CD4-positive, CD25-positive, alpha-beta regulatory T cell (primary cell): ENCODE measurements around the gene OGFOD3. TPM values are rescaled to one million over a fixed set of nuclear protein-coding genes. Genes with fewer than 3 reads are reported as not detected.
"Not testable (repeated sequence)": the region's sequence is repeated elsewhere in the genome, so short reads cannot be mapped to it uniquely, and the experiment has no call there.

Experiments
- ATAC-seq, 2 donors: fragments of 150-1000 bp; cut with Tn5 transposase; one replicate each; pipeline ENCODE4 v1.10.0; 2021; ENCODE audit warnings: low read depth in 2 of 2, moderate number of reproducible peaks in 2 of 2, moderate library complexity in 1 of 2
- DNase-seq, 3 donors: peaks; one replicate each; pipeline versions ENCODE4 v3.0.0 to v3.0.0-alpha.2; 2012 to 2022; ENCODE audit warnings: mixed read lengths in 1 of 3
- H3K27ac ChIP-seq: one replicate; pipeline ENCODE4 v1.7.0; 2013; ENCODE audit warnings: mild to moderate bottlenecking, low read length; ENCODE audit not compliant: insufficient read depth, poor library complexity, severe bottlenecking
- H3K27me3 ChIP-seq: one replicate; pipeline ENCODE4 v1.7.0; 2013; ENCODE audit warnings: low read length; ENCODE audit not compliant: control insufficient read depth, insufficient read depth
- H3K36me3 ChIP-seq: one replicate; pipeline ENCODE4 v1.7.0; 2013; ENCODE audit warnings: mild to moderate bottlenecking, low read length, moderate library complexity; ENCODE audit not compliant: control insufficient read depth, insufficient read depth
- H3K4me1 ChIP-seq: 2 replicates; pipeline ENCODE4 v1.7.0; 2013; ENCODE audit warnings: mild to moderate bottlenecking, low read length; ENCODE audit not compliant: insufficient read depth, control insufficient read depth, poor library complexity, severe bottlenecking
- H3K4me3 ChIP-seq: one replicate; pipeline ENCODE4 v1.7.0; 2013; ENCODE audit warnings: low read depth, mild to moderate bottlenecking, low read length, moderate library complexity
- H3K9me3 ChIP-seq, 2 experiments: 1 replicate in 1 of 2; 2 replicates in 1 of 2; pipeline ENCODE4 v1.7.0; 2013; ENCODE audit warnings: low read length in 2 of 2, mild to moderate bottlenecking in 1 of 2, moderate library complexity in 1 of 2; ENCODE audit not compliant: control insufficient read depth in 2 of 2
- H3K27ac Mint-ChIP-seq, 3 donors: one replicate each; pipeline ENCODE4 v1.8.0; 2020 to 2022; ENCODE audit warnings: mild to moderate bottlenecking in 3 of 3, mixed read lengths in 3 of 3, moderate library complexity in 2 of 3
- H3K27me3 Mint-ChIP-seq: one replicate; pipeline ENCODE4 v1.8.0; 2022; ENCODE audit warnings: mild to moderate bottlenecking, mixed read lengths
- H3K36me3 Mint-ChIP-seq: one replicate; pipeline ENCODE4 v1.8.0; 2020; ENCODE audit warnings: mixed read lengths
- H3K4me1 Mint-ChIP-seq, 4 donors: one replicate each; pipeline ENCODE4 v1.8.0; 2020 to 2022; ENCODE audit warnings: mixed read lengths in 4 of 4, mild to moderate bottlenecking in 1 of 4
- H3K4me3 Mint-ChIP-seq, 4 donors: one replicate each; pipeline ENCODE4 v1.8.0; 2020 to 2022; ENCODE audit warnings: mild to moderate bottlenecking in 4 of 4, mixed read lengths in 4 of 4, moderate library complexity in 3 of 4
- H3K9me3 Mint-ChIP-seq, 7 donors: one replicate each; pipeline ENCODE4 v1.8.0; 2020 to 2022; ENCODE audit warnings: mixed read lengths in 7 of 7, mild to moderate bottlenecking in 3 of 7, moderate library complexity in 2 of 7
- polyA plus RNA-seq, 4 donors: library from polyadenylated mRNA; unstranded; fragments of 300-500 nt; fragmentation: Illumina TruSeq; gene quantifications; one replicate each; pipeline ENCODE4 v1.2.3, GENCODE V29; 2021
- total RNA-seq: library from RNA; stranded (reverse); gene quantifications from one replicate; pipeline ENCODE4 v1.2.3, GENCODE V29; 2022

OGFOD3 gene
- total RNA-seq: 13.9 TPM
- 10 to 100 TPM; 20.5 to 32.9 (median 24.6) TPM for polyA plus RNA-seq

- Histone ChIP-seq H3K9me3 (no peaks in the 10 kb centered on the region), H3K36me3 (peaks cover 3% of the 10 kb centered on the region), H3K27ac (peak within 1 kb of the TSS; percentile 78), H3K27me3 (no peaks in the 10 kb centered on the region), H3K4me1 (peaks cover 29% of the 10 kb centered on the region), H3K4me3 (peak within 1 kb of the TSS; percentile 93)
- Mint-ChIP-seq H3K4me3 (peak within 1 kb of the TSS; percentile 83 to 94 (median 86)), H3K27ac (peak within 1 kb of the TSS; percentile 62 to 90 (median 77)), H3K27me3 (no peaks in the 10 kb centered on the region), H3K4me1 (peaks cover 15 to 29% (median 18%) of the 10 kb centered on the region in 4 donors), H3K9me3 (no peaks in the 10 kb centered on the region), H3K36me3 (peaks cover 16% of the 10 kb centered on the region)
- peak; percentile 81 to 92 (median 90) for DNase-seq
- peak; percentile 86 to 87 for ATAC-seq
Measured at GRCh38 chr17:82418001-82418986, at the start of gene OGFOD3, which contains the start of gene HEXD. Gene OGFOD3, minus strand, starts transcription at chr17:82418586. Its CDS starts 101 bp downstream, at chr17:82418485. Gene HEXD, plus strand, starts transcription at chr17:82418347. Its CDS starts 1,453 bp downstream, at chr17:82419800.

- Histone ChIP-seq H3K4me3 (no peak overlapping the region), H3K9me3 (no peaks in the 10 kb centered on the region), H3K36me3 (peaks cover 75% of the 10 kb centered on the region), H3K27ac (no peak overlapping the region), H3K4me1 (no peaks in the 10 kb centered on the region), H3K27me3 (no peaks in the 10 kb centered on the region)
- no peak for ATAC-seq
- Mint-ChIP-seq H3K27me3 (no peaks in the 10 kb centered on the region), H3K27ac (peak overlapping the region in 1 of 3 donors; percentile 56), H3K36me3 (peaks cover 51% of the 10 kb centered on the region), H3K4me1 (peaks cover 5 to 24% (median 11%) of the 10 kb centered on the region in 4 donors), H3K9me3 (no peaks in the 10 kb centered on the region), H3K4me3 (no peak overlapping the region)
- DNase-seq: peak in 1 of 3 donors; percentile 78
Measured at GRCh38 chr17:82465023-82465603, 46.7 kb upstream of the OGFOD3 start.

GRCh38 chr17:82464567-82464929 is 46.2 kb upstream of the OGFOD3 start:
- no peak overlapping the region for H3K4me3 Mint-ChIP-seq
- Histone ChIP-seq H3K4me3 (no peak overlapping the region), H3K4me1 (peaks cover 2% of the 10 kb centered on the region), H3K9me3 (no peaks in the 10 kb centered on the region), H3K36me3 (peaks cover 71% of the 10 kb centered on the region), H3K27me3 (no peaks in the 10 kb centered on the region), H3K27ac (no peak overlapping the region)
- ATAC-seq (no peak), DNase-seq (no peak)
- H3K4me1 Mint-ChIP-seq: peaks cover 5 to 28% (median 12%) of the 10 kb centered on the region in 4 donors
- H3K27ac Mint-ChIP-seq: peak overlapping the region in 1 of 3 donors; percentile 56
- no peaks in the 10 kb centered on the region for H3K27me3 Mint-ChIP-seq
- peaks cover 49% of the 10 kb centered on the region for H3K36me3 Mint-ChIP-seq
- no peaks in the 10 kb centered on the region for H3K9me3 Mint-ChIP-seq

DNA sequence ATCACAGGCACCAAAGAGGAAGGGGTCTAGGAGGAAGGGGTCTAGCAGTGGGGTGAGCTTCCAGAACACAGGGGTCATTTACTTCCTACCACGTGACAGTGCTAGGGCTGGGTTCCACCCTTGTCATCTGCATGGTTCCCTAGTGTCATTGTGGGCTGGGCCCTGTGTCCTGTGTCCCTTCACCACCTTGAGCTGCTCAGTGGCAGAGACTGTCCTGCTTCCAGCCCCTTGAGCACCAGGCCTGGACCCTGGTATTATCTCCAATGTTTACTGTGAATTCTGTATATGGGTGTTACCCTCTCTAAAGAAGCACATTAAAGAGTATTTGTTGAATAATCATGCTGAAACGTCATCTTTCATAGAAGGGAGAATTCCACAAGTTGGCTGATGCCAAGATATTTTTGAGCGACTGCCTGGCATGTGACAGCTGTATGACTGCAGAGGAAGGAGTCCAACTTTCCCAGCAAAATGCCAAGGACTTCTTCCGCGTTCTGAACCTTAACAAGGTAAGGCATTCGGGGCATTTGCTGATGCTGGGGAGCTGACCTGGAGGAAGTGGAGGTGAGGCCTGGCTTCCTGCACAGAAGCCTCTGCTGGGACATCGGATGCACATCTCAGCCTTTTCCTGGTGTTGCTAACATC is 45.7 kb upstream of the OGFOD3 start:
- Mint-ChIP-seq H3K36me3 (peaks cover 45% of the 10 kb centered on the region), H3K4me1 (peaks cover 5 to 33% (median 14%) of the 10 kb centered on the region in 4 donors), H3K9me3 (no peaks in the 10 kb centered on the region), H3K27ac (no peak overlapping the region), H3K4me3 (peak overlapping the region in 2 of 4 donors; percentile 8 to 52), H3K27me3 (no peaks in the 10 kb centered on the region)
- no peak overlapping the region for H3K4me3 ChIP-seq
- ATAC-seq: no peak
- no peak overlapping the region for H3K27ac ChIP-seq
- H3K4me1 ChIP-seq: peaks cover 7% of the 10 kb centered on the region
- H3K36me3 ChIP-seq: peaks cover 68% of the 10 kb centered on the region
- H3K27me3 ChIP-seq: no peaks in the 10 kb centered on the region
- no peaks in the 10 kb centered on the region for H3K9me3 ChIP-seq
- DNase-seq: no peak

DNA sequence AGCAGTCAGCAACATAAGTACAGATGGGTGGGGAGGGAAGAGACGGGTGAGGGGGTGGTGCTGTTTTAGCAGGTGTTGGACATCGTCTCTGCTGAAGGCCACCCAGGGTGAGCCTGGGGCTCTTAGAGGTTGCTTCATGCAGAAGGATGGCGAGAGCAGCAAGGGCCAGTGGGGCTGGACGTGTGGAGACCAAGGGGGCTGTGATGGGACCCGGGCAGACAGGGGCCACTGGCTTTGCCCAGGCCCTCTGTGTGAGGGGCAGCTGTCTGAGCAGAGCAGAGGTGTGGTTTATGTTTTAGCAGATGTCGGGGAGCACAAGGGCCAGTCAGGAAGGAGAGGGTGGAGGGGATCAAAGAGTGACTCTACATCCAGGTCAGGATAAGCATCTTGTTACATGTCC is 45.0 kb upstream of the OGFOD3 start:
- Histone ChIP-seq H3K4me3 (no peak overlapping the region), H3K9me3 (no peaks in the 10 kb centered on the region), H3K27ac (no peak overlapping the region), H3K27me3 (no peaks in the 10 kb centered on the region), H3K4me1 (peaks cover 9% of the 10 kb centered on the region), H3K36me3 (peaks cover 61% of the 10 kb centered on the region)
- DNase-seq: no peak
- Mint-ChIP-seq H3K27ac (no peak overlapping the region), H3K27me3 (no peaks in the 10 kb centered on the region), H3K4me1 (peaks cover 5 to 35% (median 13%) of the 10 kb centered on the region in 4 donors), H3K36me3 (peaks cover 38% of the 10 kb centered on the region), H3K9me3 (peaks cover 0 to under 1% (median 0%) of the 10 kb centered on the region in 7 donors), H3K4me3 (peak overlapping the region in 2 of 4 donors; percentile 8 to 52)
- ATAC-seq: no peak

DNA sequence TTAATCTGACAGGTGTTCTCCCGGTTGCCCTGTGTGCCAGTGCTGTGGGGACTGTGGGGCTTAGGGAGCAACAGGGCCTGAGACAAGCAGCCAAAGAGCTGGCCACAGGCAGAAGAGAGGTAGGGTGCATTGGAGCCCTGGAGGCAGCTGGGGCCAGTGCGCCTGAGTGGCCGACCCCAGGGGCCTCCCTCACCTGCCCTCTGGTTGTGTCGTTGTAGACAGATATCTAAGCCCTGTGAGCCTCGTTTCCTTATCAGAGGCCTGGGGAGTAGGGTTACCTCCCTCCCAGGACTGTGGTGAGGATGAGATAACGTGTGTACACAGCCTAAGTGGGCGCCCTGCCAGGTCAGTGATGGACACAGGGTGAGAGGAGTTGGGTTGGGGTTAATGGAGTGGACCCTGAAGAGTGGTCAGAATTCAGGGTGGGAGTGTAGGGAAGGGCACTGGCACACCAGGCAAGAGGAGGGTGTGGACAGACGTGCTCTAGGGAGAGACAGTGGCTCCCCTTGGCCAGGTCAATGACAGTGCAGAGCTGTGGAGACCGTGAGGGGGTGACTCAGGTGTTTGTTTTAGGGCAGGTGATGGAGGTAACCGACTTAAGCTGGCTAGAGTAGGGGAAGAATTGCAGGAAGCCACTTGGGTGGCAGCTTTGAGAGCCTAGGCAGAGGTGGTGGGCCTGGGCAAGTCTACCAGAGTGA is 43.6 kb upstream of the OGFOD3 start:
- H3K27ac ChIP-seq: no peak overlapping the region
- no peaks in the 10 kb centered on the region for H3K9me3 ChIP-seq
- no peaks in the 10 kb centered on the region for H3K27me3 ChIP-seq
- DNase-seq (no peak), ATAC-seq (no peak)
- H3K4me3 ChIP-seq: no peak overlapping the region
- H3K36me3 ChIP-seq: peaks cover 53% of the 10 kb centered on the region
- Mint-ChIP-seq H3K27ac (peak overlapping the region in 1 of 3 donors; percentile 59), H3K36me3 (peaks cover 41% of the 10 kb centered on the region), H3K27me3 (no peaks in the 10 kb centered on the region), H3K9me3 (peaks cover 0 to 1% (median 0%) of the 10 kb centered on the region in 7 donors), H3K4me3 (peak overlapping the region in 3 of 4 donors; percentile 22 to 60 (median 56)), H3K4me1 (peaks cover 11 to 45% (median 21%) of the 10 kb centered on the region in 4 donors)
- H3K4me1 ChIP-seq: peaks cover 17% of the 10 kb centered on the region

- Histone ChIP-seq H3K4me3 (peak overlapping the region; percentile 6), H3K4me1 (peaks cover 18% of the 10 kb centered on the region), H3K36me3 (peaks cover 37% of the 10 kb centered on the region)
- H3K9me3 ChIP-seq, ATAC-seq, H3K27ac ChIP-seq, H3K27me3 ChIP-seq, H3K9me3 Mint-ChIP-seq, H3K27me3 Mint-ChIP-seq, DNase-seq, H3K27ac Mint-ChIP-seq: not testable (repeated sequence)
- H3K36me3 Mint-ChIP-seq: peaks cover 30% of the 10 kb centered on the region
- peak overlapping the region; percentile 10 to 90 (median 56) for H3K4me3 Mint-ChIP-seq
- peaks cover 5 to 41% (median 18%) of the 10 kb centered on the region in 4 donors for H3K4me1 Mint-ChIP-seq
Measured at GRCh38 chr17:82459936-82460335, 41.5 kb upstream of the OGFOD3 start.
